Stimulated activated CD8-positive, alpha-beta memory T cell treated with anti-CD3 and anti-CD28 coated beads, Interleukin-12 subunit alpha, Interleukin-12 subunit beta, amount 100 ng/mL, for 1 hour (primary cell): ENCODE measurements around the gene SLC36A1.

Source experiments
- DNase-seq: peaks from one replicate; pipeline ENCODE4 v3.0.0-alpha.2; 2020; ENCODE audit warnings: low read depth

SLC36A1 gene

GRCh38 chr5:151451626-151452520, 4.5 kb downstream of the SLC36A1 start:
- no peak for DNase-seq

GRCh38 chr5:151454166-151454565, 6.8 kb downstream of the SLC36A1 start:
- DNase-seq: no peak

- DNase-seq: no peak
Measured at GRCh38 chr5:151454889-151455288, 7.5 kb downstream of the SLC36A1 start.

GRCh38 chr5:151456321-151456940, 9.0 kb downstream of the SLC36A1 start:
- DNase-seq: no peak

GRCh38 chr5:151458314-151458713, 10.9 kb downstream of the SLC36A1 start:
- DNase-seq: no peak

GRCh38 chr5:151459680-151460324, 12.4 kb downstream of the SLC36A1 start:
- DNase-seq: no peak

- DNase-seq: no peak
Measured at GRCh38 chr5:151461312-151461711, 13.9 kb downstream of the SLC36A1 start.

DNA sequence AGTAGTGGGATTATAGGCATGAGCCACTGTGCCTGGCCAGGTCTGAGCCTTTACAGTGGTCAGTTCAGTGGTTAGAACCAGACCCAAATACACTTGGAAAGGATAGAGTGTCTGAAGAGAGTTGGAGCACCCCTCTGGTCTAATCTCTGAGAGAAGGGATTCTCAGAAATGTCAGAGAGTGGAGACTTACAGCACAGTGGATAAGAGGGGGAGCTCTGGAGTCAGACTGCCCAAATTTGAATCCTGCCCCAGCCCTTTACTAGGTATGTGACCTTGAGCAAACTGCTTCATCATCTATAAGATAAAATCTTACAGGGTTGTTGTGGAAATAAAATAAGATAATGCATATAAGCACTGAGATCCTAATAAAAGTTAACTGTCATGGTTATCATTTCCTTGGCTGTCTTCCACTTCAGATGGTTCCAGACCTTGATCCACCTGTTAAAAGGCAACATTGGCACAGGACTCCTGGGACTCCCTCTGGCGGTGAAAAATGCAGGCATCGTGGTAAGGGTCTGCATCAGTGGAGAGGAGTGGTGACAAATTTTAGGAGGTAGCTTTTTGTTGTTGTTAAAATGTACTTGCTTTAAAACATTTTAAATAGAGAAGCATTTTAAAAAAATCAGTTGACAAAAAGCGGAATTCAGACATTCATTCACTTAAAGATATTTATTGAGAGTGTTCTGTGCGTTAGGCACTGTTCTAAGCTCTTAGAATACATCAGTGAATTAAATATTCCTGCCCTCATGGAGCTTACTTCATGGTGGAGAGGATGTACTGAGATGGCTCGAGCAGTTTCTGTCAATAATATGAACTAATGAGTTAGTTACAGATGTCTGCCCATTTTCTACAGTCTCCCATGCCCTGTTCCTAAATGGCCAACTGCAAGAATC, 16.0 kb downstream of the SLC36A1 start:
- DNase-seq: no peak

DNA sequence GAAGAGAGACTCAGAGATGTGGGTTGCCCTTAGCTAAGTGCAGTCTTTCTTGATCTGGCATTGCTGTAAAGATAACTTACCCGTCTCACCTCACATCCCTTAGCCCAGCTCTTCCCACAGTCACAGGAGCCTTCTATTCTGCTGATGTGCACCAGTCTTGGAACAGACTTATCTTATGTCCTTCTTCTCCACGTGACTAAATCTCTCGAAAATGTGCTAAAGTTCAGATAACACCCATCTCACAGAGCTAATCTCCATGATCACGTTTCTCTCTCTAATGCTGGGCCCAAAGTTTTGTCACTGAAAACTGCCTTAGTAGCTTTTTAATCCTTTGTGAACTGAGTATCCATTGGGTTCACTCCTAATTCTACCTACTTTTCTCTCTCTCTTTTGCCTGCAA, 16.7 kb downstream of the SLC36A1 start:
- DNase-seq: no peak

- DNase-seq: no peak
Measured at GRCh38 chr5:151465476-151465875, 18.1 kb downstream of the SLC36A1 start.

DNA sequence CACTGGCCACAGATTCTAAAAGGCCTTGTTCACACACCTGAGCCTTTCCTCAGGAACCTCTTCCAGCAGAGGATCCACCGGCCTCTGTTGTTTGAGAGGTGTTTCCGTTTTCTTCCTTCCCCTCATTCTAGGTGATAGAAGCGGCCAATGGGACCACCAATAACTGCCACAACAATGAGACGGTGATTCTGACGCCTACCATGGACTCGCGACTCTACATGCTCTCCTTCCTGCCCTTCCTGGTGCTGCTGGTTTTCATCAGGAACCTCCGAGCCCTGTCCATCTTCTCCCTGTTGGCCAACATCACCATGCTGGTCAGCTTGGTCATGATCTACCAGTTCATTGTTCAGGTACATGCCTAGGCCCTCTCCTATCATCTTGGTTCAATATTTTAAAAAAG, 20.2 kb downstream of the SLC36A1 start:
- DNase-seq: no peak

GRCh38 chr5:151469386-151469785, 22.0 kb downstream of the SLC36A1 start:
- no peak for DNase-seq

DNA sequence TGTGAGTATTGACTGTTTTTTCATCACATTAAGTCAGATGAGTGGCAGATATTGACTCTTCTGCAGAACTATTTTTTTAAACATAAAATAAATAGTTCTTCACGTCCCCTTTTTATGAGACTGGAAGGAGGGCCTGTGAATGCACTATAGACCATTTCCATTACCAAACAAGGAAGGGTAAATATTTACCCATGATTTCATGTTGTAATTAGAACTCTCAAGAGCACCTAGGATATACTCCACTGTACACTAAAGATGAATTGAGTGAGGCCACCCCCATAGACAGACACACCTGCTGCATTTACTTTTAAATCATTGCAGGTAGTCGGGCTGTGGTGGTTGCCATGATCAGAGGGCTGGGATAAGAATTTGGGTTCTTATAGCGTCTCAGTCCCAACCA, 22.6 kb downstream of the SLC36A1 start:
- no peak for DNase-seq

DNA sequence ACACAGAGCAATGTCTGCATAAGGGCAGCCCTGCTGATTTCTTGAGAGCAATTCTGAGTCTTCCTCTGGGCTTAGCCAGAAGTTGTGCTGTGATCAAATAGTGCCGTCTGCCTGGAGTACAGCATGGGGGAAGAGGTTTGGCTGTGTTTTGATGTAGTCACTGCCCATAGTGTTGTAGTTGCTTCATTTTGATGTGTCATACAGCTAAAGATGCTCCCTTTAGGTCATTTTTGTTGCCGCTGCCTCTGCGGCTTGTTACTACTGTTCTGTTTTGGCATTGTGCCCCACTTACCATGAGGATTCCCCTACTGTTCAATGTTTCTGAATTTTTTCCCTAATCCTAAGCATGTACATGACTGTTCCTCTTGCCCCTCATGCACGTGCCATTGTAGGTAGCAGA, 23.0 kb downstream of the SLC36A1 start:
- no peak for DNase-seq

DNA sequence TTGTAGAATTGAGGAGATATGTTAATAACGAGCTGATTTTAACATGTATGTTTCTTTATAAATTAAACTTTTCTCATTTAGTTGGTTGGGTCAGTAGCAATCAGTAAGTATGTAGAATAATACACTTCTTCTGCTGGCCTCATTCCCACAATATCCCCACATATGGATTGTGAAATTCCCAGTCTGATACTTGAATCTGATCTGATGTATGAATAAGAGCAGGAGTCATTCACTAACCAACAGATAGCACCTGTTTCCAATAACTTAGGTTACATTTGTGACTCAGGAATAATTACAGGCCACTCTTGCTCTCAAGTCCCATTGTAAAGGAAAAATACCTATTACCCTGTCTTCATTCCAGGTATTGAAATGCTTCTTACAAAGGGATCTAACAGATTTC, 23.9 kb downstream of the SLC36A1 start:
- DNase-seq: no peak

DNA sequence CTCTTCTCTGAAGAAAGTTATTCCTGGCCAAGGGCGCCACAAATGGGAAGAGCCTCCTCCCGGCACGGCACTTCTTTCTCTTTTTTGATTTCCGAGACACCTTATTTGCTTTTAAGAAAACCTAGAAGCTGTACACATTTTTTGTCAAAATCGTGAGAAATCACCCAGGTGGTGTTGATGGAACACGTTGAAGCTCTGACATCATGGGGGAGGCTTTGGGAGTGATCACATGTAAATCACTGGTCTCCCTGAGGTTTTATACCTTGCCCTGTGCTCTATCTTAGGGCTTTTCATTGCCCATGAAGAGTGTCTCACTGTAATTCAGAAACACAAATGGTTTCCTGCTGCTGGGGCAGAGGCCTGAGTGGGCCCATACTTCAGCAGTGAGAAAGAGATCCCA, 27.4 kb downstream of the SLC36A1 start:
- no peak for DNase-seq

GRCh38 chr5:151475388-151475787, 28.0 kb downstream of the SLC36A1 start:
- no peak for DNase-seq

DNA sequence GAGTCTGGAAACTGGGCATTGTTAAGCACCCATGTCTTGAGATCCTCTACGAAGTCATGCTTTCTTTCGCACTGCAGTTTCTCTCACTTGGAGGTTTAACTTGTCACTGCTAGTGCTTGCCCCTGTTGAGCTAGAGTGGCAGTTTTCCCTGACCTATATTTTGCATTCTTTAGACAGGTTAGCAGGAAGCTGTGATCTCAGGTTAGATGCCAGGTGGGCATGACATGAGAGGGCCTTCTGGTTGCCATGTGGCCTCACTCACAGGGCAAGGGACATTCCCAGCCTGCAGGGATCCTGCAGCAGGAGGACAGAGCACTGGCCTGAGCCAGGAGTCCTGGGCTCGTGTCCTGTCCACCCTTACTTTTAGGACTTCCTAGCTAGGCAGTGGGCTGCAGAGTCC, 28.6 kb downstream of the SLC36A1 start:
- no peak for DNase-seq

- no peak for DNase-seq
Measured at GRCh38 chr5:151477101-151477500, 29.7 kb downstream of the SLC36A1 start.

GRCh38 chr5:151480384-151481293, 33.2 kb downstream of the SLC36A1 start:
- no peak for DNase-seq

DNA sequence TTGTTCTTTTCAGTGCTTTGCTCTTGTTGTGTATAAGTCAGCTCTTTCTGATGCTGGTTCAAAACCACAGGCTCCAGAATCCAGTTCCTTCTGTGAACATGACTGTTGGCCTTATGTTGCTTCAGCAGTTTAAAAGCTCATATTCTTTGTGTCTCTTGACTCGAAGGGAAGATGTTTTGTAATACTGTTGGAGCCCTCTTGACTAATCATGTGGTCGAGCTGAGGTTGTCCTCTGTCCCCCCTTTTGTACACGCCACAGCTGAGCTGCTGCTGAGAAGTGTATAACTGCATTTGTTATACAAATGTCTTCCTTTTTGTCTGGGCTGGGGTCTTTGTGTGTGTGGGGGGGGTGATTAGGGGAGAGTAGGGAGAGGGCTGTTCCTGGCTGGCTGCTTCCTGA, 35.8 kb downstream of the SLC36A1 start:
- no peak for DNase-seq
